ENCODE results near the gene ZSCAN1.

Gene ZSCAN1

GRCh38 chr19:58085348-58085875 lies 51.6 kb downstream of the ZSCAN1 start:
- no peak for DNase-seq

GRCh38 chr19:58086825-58087710 lies 53.2 kb downstream of the ZSCAN1 start:
- no peak for DNase-seq

GRCh38 chr19:58088521-58089052 lies 54.8 kb downstream of the ZSCAN1 start:
- DNase-seq, result no peak

- DNase-seq, result no peak
Measured at GRCh38 chr19:58089846-58090245, 56.0 kb downstream of the ZSCAN1 start.

- no peak for DNase-seq
Measured at GRCh38 chr19:58091251-58091995, 57.6 kb downstream of the ZSCAN1 start.

- DNase-seq, result no peak
Measured at GRCh38 chr19:58093071-58093470, 59.2 kb downstream of the ZSCAN1 start.

- no peak for DNase-seq
Measured at GRCh38 chr19:58095328-58095727, 61.5 kb downstream of the ZSCAN1 start.

GRCh38 chr19:58096884-58097283 lies 63.1 kb downstream of the ZSCAN1 start:
- DNase-seq, result no peak

- no peak for DNase-seq
Measured at GRCh38 chr19:58097349-58097748, 63.5 kb downstream of the ZSCAN1 start.

- peak; percentile 94 for DNase-seq
Measured at GRCh38 chr19:58097781-58098681, 64.2 kb downstream of the ZSCAN1 start, which contains the start of gene ZSCAN18. TSS of gene ZSCAN18 (minus strand) at chr19:58098231. CDS start at chr19:58090267, 7,964 bp downstream.

GRCh38 chr19:58098682-58098998 lies 64.8 kb downstream of the ZSCAN1 start:
- DNase-seq, result no peak
